ENCODE results near the gene KCNMA1.

DNA sequence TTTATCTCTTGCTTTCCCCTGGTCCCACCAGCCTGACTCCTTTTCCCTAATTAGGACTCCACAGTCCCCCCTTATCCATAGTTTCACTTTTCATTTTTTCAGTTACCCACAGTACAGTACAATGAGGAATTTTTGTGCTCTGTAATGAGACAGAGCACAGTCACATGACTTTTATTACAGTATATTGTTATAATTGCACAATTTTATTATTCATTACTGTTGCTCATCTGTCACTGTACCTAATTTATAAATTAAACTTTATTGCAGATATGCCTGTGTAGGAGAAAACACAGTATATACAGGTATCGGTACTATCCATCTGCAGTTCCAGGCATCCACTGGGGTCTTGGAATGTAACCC lies 125.4 kb downstream of the KCNMA1 start:
- TF ChIP-seq, protein P1, sequence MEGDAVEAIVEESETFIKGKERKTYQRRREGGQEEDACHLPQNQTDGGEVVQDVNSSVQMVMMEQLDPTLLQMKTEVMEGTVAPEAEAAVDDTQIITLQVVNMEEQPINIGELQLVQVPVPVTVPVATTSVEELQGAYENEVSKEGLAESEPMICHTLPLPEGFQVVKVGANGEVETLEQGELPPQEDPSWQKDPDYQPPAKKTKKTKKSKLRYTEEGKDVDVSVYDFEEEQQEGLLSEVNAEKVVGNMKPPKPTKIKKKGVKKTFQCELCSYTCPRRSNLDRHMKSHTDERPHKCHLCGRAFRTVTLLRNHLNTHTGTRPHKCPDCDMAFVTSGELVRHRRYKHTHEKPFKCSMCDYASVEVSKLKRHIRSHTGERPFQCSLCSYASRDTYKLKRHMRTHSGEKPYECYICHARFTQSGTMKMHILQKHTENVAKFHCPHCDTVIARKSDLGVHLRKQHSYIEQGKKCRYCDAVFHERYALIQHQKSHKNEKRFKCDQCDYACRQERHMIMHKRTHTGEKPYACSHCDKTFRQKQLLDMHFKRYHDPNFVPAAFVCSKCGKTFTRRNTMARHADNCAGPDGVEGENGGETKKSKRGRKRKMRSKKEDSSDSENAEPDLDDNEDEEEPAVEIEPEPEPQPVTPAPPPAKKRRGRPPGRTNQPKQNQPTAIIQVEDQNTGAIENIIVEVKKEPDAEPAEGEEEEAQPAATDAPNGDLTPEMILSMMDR (IDR thresholded peaks at IDR 0.05): no peak
- TF ChIP-seq RFX5 (IDR thresholded peaks at IDR 0.05; ENCODE audit: low read length): no peak
- peak in 1 of 2 experiments; percentile 4; a peak in 1 of 4 replicates for TF ChIP-seq EP300 (IDR thresholded peaks at IDR 0.05; ENCODE audit: borderline replicate concordance in 1 of 2, low read depth in 1 of 2, low read length in 1 of 2)
- TF ChIP-seq GABPA (IDR thresholded peaks at IDR 0.05; ENCODE audit: low read depth): no peak
- no peak for TF ChIP-seq CHD2 (IDR thresholded peaks at IDR 0.05; ENCODE audit: low read length, partially characterized antibody)

Measured in SK-N-SH (cell line).